ELR (cell line): Measurements from ENCODE around the gene RNF44.
"Not testable (repeated sequence)": the region's sequence is repeated elsewhere in the genome, so short reads cannot be mapped to it uniquely, and the experiment has no call there.

Source experiments
- DNase-seq: peaks from one replicate; pipeline ENCODE4 v3.0.0-alpha.2; 2015; ENCODE audit warnings: low read depth

The RNF44 gene

DNA sequence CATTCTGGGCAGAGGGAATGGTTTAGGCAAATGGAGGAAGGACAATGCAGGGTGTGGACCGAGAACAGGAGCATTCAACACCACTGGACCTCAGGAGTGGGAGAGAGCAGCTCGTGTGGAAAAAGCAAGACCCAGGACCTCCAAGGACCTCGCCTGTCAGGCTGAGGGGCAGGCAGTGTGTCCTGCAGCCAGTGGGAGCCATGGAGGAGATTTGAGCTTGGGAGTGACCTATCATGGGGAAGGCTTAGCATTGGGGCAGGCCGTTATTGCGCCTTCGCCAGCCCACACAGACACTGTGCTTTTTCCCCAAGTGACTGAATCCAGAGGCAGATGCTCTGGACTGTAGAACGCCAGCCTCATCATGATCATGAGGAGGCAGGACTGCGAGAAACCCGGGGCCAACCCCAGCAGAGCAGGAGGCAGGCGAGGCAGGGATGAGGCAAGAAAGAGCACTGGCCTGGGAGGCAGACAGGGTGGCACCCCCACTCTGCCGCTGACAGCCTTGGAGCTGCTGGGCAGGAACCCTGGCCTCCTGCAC lies 15.2 kb upstream of the RNF44 start:
- DNase-seq, result no peak

DNA sequence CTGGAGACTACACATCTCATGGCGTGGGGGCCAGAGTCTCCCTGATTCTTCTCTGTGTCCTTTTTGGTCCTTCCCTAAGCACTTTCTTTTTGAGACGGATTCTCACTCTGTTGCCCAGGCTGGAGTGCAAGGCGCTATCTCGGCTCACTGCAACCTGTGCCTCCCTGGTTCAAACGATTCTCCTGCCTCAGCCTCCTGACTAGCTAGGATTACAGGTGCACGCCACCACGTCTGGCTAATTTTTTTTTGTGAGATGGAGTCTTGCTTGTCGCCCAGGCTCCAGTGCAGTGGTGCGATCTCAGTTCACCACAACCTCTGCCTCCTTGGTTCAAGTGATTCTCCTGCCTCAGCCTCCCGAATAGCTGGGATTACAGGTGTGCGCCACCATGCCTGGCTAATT lies 13.7 kb upstream of the RNF44 start:
- DNase-seq, result not testable (repeated sequence)

DNA sequence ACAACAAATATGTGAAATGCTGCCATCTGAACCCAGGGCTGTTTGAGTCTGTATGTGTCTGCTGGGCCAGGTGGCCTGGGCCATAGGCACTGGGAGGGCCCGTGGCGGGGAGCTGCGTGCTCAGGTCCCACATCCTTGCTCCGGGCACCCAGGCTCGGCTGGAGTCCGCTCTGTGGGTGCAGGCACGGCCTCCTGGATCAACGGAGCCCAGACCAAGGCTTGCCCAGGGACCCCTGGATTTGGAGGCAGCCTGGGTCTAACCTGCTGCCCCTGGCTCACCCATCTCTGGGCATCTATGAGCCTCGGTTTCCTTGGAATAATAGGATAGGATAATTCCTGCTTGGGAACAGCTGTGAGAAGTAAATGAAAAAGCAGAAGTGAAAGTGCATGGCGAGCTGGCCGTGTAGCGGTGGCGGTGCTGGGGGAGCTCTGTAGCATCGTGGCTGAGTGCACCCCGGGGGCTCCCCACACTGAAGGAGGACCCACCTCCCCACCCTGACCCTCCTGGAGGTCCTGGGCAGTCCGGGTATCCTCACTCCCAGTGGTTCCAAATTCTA lies 13.2 kb upstream of the RNF44 start:
- DNase-seq, result no peak

- no peak for DNase-seq
Measured at GRCh38 chr5:176549871-176550270, 12.7 kb upstream of the RNF44 start.

DNA sequence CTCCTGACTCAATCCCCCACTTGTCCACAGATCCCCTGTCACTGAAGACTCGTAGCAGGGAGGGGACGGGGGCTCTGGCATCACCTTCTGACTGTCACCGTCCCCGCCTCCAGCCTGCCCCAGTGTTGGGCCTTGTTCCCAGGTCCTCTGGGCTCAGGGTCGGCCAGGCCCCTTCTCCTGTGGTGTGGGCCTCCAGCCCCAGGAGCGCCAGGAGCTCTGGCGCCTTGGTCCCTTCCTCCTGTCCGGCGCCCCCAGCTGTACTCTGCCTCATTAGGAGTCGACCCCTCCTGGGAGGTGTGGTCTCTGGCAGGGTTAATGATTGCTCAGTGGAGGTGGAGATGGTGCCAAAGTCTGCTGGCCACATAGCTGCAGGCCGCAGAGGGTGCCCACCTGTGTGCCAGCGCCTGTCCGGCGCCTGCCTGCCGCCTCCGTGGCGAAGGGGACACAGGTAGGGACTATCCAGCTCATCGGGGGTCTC lies 11.8 kb upstream of the RNF44 start, which contains the start of gene CDHR2:
Gene CDHR2, plus strand, starts transcription at position 376 of the 478 bp plus-strand sequence. CDS start 16,011 bp downstream, outside the sequence.
- DNase-seq, result no peak

DNA sequence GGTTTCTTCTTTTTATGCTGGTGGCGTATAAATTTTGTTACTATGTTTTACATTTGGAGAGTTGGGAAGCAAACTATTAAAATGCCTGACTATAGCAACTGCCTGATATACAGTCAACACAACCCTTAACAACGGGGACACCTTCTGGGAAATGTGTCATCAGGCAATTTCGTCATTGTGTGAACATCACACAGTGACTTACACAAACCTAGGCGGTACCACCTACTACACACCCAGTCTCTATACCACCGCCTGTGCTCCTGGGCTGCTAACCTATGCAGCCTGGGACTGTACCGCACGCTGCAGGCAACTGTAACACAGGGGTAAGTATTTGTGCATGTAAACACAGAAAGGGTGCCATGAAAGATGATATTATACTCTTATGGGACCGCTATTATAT lies 10.6 kb upstream of the RNF44 start:
- DNase-seq, result no peak

GRCh38 chr5:176545737-176546509 lies 8.7 kb upstream of the RNF44 start:
- DNase-seq, result no peak

GRCh38 chr5:176545388-176545736 lies 8.2 kb upstream of the RNF44 start:
- DNase-seq, result no peak

DNA sequence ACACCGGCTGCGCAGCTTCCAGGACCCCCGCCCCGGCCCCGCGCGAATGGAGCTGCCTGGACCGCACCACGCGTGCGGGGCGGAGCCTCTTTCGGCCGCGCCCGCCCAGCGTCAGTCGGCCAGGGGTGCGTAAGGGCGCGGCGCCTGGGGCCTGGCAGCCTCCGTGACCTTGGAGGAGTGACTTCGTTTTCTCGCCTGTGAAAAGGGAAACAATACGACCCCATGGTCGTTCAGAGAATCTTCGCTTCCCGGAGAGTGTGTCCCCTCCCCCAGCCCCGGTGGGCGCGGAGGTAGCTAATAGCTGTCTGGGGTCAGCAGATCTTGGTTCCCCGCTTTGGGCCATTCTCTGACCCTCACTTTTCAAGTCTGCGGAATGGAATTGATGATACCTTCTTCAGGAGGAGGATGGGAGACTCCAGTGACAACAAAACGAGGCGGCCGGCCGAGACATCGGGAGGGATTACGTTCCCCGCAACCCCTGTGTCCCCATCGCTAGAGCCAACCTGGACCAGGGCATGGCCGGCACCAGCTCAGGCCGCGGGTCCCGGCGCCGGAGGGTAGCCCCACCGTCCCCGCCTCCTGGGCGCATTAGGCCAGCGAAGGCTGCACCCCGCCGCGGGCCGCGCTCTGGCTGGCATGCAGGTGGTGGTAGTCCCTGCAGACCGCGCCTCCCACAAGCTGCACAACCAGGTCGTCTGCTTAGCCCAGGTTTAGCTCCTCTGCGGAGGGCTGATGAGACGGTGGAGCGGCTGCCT lies 6.4 kb upstream of the RNF44 start:
- DNase-seq, result peak; percentile 64

DNA sequence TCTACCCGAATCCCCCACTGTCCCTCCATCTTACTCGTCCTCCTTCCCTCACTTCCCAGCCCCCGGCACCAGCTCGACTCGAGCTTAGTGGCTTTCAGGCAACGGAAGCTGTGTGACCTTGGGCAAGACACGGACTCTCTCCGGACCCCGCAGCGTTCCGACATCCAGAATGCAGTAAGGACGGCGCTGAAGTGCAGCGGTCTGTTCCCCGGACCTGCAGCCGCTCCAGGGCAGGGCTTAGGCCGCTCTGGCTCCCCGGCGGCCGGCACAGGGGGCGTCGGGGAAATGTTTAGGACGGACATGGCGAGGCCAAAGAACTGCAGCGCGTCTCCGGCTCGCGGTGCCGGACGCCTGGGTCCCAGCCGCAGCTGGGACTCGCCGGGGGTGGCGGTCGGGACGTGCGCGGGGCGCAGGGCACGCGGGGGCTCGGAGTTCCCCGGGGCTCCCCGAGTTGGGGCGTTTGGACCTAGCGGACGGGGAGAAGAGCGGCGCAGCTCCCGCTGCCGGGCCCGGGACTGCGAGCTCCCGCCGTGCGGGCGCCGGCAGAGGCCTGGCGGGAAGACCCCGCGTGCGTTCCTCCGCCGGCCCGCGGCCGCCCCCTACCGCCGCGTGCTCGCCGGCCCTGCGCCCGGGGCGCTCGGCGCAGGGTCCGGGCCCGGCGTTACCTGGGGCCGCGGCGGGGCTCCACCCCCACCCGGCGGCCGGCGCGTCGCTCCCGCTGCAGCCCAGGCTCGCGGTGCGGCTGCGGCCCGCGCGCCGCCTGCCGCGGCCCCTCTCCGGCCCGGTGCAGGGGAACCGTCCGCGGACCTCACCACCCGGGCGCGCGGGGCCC lies 5.6 kb upstream of the RNF44 start:
- peak; percentile 45 for DNase-seq

GRCh38 chr5:176542135-176542595 lies 5.0 kb upstream of the RNF44 start:
- no peak for DNase-seq

DNA sequence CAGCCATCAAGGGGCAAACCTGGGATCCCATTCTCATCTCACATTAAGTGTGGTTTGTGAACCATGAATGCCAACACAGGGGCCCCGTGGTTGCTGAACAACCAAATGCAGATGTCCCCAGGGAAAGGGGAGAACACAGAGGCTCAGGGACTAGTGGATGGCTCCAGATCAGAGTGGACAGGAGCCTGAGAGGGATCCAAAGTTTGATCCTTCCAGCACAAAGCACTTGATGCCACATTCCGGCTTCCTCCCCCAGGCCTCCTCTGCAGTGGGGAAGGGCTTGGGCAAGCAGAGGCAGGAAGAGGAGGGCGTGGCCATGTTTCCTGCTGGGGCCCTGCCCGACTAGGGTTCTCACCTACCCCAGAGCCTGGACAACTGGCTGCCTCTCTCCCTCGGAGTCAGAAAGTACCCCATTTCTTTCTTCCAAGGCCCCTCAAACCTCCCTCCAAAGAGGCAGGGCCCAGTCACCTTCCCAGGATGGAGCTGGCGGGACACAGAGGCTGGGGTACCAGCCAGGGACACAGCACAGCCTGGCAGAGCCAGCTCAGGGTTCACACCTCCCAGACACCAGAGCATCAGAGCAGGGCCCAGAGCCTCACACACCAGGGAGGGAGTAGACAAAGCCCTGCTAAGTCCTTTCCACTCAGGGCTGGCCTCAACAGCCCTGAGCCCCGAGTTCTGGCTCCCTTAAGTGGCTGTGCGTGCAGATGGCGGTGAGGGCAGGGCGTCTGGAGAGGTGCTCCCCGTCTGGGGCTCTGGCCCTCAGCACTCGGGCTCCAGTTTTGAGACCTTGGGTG lies 4.3 kb upstream of the RNF44 start:
- no peak for DNase-seq

GRCh38 chr5:176540956-176541337 lies 3.7 kb upstream of the RNF44 start:
- DNase-seq, result no peak

DNA sequence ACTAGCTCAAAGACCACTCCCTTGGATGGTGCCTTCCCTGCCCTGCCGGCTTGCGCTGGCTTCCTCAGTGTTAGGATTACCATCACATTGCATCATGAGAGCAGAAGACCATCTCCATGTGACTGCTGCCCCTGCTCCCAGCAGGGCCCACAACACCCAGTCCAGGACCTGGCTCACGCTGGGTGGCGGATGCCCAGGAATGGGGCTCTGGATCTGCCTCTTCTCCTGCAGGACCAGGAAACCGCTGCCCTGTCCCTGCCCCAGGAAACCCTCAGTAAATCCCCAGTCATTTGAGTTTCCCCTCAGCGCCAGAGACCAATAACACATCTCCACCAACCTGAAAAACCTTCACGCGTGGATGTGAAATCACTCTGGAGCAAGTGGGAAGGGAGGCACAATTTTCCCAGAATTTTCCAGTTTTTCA lies 3.3 kb upstream of the RNF44 start:
- DNase-seq, result no peak

GRCh38 chr5:176538989-176539384 lies 1.8 kb upstream of the RNF44 start:
- DNase-seq, result no peak

DNA sequence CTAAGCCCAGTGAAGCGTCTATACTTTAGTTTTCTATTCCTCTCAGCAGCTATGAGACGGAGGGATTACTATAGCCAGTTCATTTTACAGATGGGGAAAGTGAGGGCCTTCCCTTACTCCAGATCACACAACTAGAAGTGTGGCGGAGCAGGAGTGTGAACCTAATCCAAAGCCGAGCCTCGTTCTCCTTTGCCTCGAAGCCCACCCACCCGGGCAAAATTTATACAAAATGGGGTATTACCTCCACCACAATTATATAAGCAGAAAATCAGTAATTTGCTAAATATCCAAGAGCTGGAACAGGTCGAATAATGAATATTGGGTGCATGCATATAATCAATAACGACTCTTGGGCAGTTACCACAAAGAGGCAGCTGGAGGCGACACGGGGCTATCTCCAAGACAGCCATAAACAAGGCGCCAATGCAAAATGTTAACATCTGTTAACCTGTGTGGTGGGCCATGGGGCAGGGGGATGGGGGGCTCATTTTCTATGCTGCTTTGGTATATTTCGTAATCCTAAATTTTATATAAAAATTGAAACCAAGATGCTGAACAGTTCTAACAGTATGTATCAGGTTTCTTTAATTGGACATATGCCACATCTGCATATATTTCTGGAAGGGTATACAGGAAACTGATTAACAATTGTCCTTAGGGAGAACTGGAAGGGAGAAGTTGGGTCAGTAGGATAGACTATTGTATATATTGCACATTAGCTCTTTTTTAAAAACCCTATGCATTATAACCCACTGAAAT lies 1.2 kb upstream of the RNF44 start:
- DNase-seq, result no peak

DNA sequence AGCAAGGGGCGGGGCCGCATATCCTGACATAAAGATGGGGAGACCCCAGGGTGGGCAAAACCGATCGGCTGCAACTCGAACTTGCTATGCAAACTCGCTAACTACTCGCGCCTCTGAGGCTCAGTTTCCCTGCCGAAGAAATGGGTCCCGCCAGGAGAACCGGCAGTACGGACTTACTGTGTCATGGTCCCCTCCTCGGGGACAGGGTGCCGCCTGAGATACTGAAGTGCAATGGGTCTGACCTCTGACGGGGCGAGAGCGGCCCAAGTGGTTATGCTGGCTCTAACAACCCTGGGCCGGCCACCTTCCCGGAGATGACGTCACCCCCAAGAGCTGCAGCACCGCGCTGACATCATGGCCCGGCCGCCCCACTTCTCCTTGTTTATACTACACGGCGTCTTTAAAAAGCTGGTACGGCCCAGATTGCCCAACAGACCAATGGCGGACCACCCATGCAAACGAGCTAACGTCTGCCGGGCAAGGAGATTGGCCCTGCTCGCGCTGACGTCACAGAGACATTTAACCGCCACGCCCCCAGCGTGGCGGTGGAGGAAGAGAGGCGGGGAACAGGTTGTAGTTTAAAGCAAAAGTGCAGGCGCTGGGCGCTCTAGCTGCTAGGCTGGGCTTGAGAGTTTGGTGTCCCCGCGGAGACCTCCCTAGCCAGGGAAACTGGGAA lies 490 bp upstream of the RNF44 start:
- peak; percentile 100 for DNase-seq

DNA sequence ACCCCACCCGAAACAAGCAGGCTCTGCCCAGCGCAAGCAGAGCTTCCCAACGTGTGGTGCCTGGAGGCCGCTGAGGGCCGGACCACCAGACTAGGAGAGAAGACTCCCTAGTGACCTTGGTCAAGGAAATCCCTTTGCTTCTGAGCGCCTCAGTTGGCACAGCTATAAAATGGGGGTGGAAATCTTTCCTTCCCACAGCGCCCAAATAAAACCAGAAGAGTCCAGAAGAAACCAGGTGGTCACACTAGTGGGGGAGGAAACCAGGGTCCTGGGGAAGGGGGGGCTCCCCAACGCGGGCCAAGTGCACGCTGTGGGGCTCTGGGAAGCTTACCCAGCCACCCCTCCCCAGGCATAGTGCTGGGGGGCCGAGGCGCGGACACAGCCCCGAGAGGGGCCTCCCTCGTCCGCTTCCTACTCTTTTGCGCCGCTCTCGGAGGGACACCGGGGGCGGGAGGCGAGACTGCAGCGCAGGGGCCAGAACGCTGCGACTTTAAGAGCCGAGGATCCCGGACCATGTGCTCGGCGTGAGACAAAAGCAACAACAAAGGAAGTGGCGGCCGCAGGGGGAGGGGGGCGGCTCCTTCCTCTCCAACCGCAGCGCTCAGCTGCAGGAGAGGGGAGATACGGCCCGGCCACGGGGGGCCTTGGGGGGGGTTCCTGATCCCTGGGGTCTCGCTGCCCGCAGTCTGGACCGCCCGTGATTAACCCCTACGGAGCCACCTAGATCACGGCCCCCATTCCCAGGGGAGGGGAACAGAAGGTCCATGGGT lies 885 bp downstream of the RNF44 start:
- peak; percentile 87 for DNase-seq

DNA sequence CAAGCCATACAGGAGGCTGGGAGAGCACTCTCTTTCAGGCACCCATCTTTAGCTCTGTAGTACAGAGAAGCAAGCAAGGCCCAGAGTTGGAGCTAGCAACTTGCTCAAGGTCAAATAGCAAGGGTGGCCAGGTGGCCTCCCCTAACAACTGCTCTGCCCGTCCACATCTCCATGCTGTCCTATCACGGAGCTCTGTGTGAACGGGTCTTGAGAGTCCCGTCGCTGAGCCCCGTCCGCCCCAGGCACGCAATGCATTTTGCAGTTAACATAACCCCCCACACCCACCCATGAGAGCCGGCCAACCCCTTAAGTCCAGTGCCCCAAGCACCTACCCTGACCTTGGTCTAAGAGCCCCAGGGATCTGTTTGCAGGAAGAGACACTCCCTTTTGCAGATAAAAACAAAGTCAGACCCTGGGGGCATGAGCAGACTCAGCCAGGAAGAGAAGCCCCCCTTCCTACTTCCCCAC lies 1.5 kb downstream of the RNF44 start:
- DNase-seq, result peak; percentile 30
